ENCODE measurements around the gene POLR3B. TPM values are rescaled to one million over a fixed set of nuclear protein-coding genes. Genes with fewer than 3 reads are reported as not detected.
A peak's percentile ranks its signal among the peaks of the same experiment; 100 is the strongest.

Gene POLR3B
- total and polyA plus RNA-seq, 5 donors from 2014 or later: 3.4 to 5.7 (median 5.2) TPM

DNA sequence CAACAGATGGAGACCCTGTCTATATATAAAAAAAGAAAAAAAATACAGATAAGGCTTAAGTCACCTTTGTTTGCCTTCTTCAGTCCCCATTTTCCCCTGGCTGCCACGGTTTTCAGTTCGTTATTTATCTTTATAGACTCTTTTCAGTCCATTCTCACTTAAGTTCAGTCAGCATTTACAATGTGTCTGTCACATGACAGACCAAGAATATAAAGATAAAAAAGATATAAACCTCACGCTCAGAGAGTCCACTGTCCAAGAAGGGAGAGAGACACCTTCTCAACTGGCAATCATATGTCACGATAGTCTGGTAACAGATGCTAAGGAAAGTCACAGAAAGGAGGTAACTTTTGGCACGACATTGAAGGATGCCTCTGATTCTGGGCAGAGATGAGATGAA, 13.4 kb upstream of the POLR3B start:
- Mint-ChIP-seq H3K27me3 (no peaks in the 10 kb centered on the region), H3K4me3 (no peak overlapping the region), H3K36me3 (peaks cover 52% of the 10 kb centered on the region), H3K4me1 (peaks cover 4 to 19% (median 15%) of the 10 kb centered on the region in 4 donors), H3K27ac (peak overlapping the region in 2 of 3 donors; percentile 7), H3K9me3 (no peaks in the 10 kb centered on the region)
- no peaks in the 10 kb centered on the region for H3K27me3 ChIP-seq (ENCODE audit: control insufficient read depth, insufficient read depth, low read length)
- DNase-seq: no peak
- no peak for ATAC-seq (ENCODE audit: low read depth in 2 of 2)
- H3K27ac ChIP-seq (ENCODE audit: insufficient read depth, low read length, poor library complexity, severe bottlenecking): no peak overlapping the region
- peaks cover 70% of the 10 kb centered on the region for H3K36me3 ChIP-seq (ENCODE audit: control insufficient read depth, insufficient read depth, low read length)
- H3K4me1 ChIP-seq (ENCODE audit: control insufficient read depth, insufficient read depth, low read length, poor library complexity, severe bottlenecking): no peaks in the 10 kb centered on the region
- H3K4me3 ChIP-seq (ENCODE audit: low read depth, low read length): no peak overlapping the region
- H3K9me3 ChIP-seq (ENCODE audit: control insufficient read depth in 2 of 2, low read length in 2 of 2): no peaks in the 10 kb centered on the region

DNA sequence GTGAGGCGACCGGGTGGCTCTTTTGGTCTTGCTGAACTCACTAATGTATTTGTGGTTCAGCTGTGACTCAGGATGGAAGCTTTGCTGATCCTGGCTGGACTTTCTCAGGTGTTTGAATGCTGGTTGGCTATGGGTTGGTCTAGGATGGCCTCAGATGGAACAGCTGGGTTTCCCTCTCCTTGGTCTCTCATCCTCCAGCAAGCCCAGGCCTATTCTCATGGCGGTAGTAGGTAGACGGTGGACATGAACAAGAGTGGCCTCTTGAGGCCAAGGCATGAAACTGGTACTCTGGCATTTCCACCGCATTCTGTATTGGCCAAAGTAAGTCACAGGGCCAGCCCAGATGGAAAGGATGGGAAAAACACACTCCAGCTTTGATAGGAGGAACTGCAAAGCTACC, 11.8 kb upstream of the POLR3B start:
- no peak overlapping the region for H3K4me3 Mint-ChIP-seq
- no peak overlapping the region for H3K27ac Mint-ChIP-seq

DNA sequence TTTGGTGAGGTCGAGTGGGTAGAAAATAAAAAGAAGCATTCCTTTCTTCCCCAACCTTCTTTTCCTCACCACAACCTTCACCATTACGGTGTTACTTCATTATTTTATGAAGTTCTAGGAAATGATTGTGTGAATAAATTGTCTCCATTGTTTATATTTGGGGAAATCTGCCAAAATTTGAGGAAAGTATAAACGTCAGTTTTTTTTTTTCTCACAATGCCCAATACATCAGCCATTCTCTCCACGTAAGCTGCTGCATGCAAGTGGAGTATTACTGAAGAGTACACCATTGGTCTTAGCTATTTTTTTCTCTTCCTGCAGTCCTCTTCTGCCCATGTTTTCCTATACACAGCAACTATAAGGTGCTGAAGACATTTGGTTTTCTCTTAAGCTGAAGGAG, 9.1 kb upstream of the POLR3B start:
- Mint-ChIP-seq H3K9me3 (no peaks in the 10 kb centered on the region), H3K27ac (no peak overlapping the region), H3K27me3 (no peaks in the 10 kb centered on the region), H3K36me3 (peaks cover 24% of the 10 kb centered on the region), H3K4me3 (no peak overlapping the region), H3K4me1 (peaks cover 0 to 4% (median 1%) of the 10 kb centered on the region in 4 donors)
- DNase-seq (no peak), ATAC-seq (ENCODE audit: low read depth in 2 of 2) (no peak)
- Histone ChIP-seq H3K4me3 (ENCODE audit: low read depth, low read length) (no peak overlapping the region), H3K4me1 (ENCODE audit: control insufficient read depth, insufficient read depth, low read length, poor library complexity, severe bottlenecking) (no peaks in the 10 kb centered on the region), H3K27ac (ENCODE audit: insufficient read depth, low read length, poor library complexity, severe bottlenecking) (no peak overlapping the region), H3K36me3 (ENCODE audit: control insufficient read depth, insufficient read depth, low read length) (peaks cover 31% of the 10 kb centered on the region), H3K27me3 (ENCODE audit: control insufficient read depth, insufficient read depth, low read length) (no peaks in the 10 kb centered on the region), H3K9me3 (ENCODE audit: control insufficient read depth in 2 of 2, low read length in 2 of 2) (no peaks in the 10 kb centered on the region)

More for the DNA sequence above, 11.8 kb upstream of the POLR3B start:
- H3K36me3 Mint-ChIP-seq: peaks cover 38% of the 10 kb centered on the region
- Histone ChIP-seq H3K4me1 (ENCODE audit: control insufficient read depth, insufficient read depth, low read length, poor library complexity, severe bottlenecking) (no peaks in the 10 kb centered on the region), H3K36me3 (ENCODE audit: control insufficient read depth, insufficient read depth, low read length) (peaks cover 58% of the 10 kb centered on the region), H3K4me3 (ENCODE audit: low read depth, low read length) (no peak overlapping the region), H3K27ac (ENCODE audit: insufficient read depth, low read length, poor library complexity, severe bottlenecking) (no peak overlapping the region), H3K9me3 (ENCODE audit: control insufficient read depth in 2 of 2, low read length in 2 of 2) (no peaks in the 10 kb centered on the region), H3K27me3 (ENCODE audit: control insufficient read depth, insufficient read depth, low read length) (no peaks in the 10 kb centered on the region)
- ATAC-seq (ENCODE audit: low read depth in 2 of 2) (no peak), DNase-seq (peak in 2 of 3 donors; percentile 9 to 32)
- peaks cover 0 to 7% (median 2%) of the 10 kb centered on the region in 4 donors for H3K4me1 Mint-ChIP-seq
- H3K9me3 Mint-ChIP-seq: no peaks in the 10 kb centered on the region
- no peaks in the 10 kb centered on the region for H3K27me3 Mint-ChIP-seq

DNA sequence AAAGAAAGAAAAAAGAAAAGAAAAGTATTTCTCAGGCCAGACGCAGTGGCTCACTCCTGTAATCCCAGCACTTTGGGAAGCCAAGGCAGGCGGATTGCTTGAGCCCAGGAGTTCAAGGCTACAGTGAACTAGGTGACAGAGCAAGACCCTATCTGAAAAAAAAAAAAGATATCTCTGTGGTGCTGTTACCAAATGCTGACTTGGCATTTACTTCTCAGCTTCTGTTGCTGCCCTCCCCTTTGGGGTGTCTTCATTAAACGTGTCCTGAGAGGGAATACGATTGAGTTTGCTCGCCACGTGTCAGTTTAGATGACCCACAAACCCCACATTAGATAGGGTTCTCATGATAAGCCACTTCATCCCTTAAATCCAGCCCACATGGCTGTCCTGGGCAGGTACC, 4.4 kb upstream of the POLR3B start:
- Histone ChIP-seq H3K9me3 (ENCODE audit: control insufficient read depth in 2 of 2, low read length in 2 of 2) (no peaks in the 10 kb centered on the region), H3K4me3 (ENCODE audit: low read depth, low read length) (no peak overlapping the region), H3K36me3 (ENCODE audit: control insufficient read depth, insufficient read depth, low read length) (no peaks in the 10 kb centered on the region), H3K27ac (ENCODE audit: insufficient read depth, low read length, poor library complexity, severe bottlenecking) (no peak overlapping the region), H3K27me3 (ENCODE audit: control insufficient read depth, insufficient read depth, low read length) (no peaks in the 10 kb centered on the region), H3K4me1 (ENCODE audit: control insufficient read depth, insufficient read depth, low read length, poor library complexity, severe bottlenecking) (peaks cover 6% of the 10 kb centered on the region)
- H3K9me3 Mint-ChIP-seq: peaks cover 0 to 1% (median 0%) of the 10 kb centered on the region in 7 donors
- peaks cover 3% of the 10 kb centered on the region for H3K36me3 Mint-ChIP-seq
- H3K4me1 Mint-ChIP-seq: peaks cover 5 to 12% (median 8%) of the 10 kb centered on the region in 4 donors
- no peak overlapping the region for H3K4me3 Mint-ChIP-seq
- H3K27ac Mint-ChIP-seq: no peak overlapping the region
- ATAC-seq (ENCODE audit: low read depth in 2 of 2) (no peak), DNase-seq (no peak)
- H3K27me3 Mint-ChIP-seq: peaks cover 4% of the 10 kb centered on the region

DNA sequence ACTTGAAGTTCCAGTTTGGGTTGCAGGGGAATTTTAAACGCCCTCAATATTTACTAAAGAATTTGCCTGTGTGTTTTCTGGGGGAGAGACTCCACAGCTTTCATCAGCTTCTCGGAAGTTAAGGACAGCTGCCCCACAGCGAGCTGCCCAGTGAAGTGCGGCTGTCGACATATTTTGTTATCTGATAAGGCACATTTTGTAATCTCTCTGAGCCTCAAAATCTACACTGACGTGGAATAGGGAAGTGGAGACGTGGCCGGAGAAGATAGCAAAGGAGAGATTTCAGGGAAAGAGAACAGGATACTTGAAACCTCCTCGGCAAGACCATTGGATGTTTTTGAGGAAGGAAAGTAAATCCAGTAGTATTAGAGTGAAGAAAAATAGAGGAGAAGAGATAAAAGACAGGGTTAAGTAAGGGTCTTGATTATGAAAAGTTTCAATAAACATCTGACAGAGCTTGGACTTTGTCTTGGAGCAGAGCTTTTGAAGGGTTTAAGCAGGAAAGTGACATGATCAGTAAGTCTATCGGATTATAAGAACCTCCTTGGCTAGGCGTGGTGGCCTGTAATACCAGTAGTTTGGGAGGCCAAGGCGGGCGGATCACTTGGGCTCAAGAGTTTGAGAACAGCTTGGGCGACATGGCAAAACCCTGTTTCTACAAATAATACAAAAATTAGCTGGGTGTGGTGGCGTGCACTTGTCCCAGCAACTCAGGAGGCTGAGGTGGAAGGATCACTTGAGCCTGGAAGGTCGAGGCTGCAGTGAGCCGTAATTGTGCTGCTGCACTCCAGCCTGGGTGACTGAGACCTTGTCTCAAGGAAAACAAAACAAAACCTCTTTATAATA, 1.1 kb downstream of the POLR3B start:
- Mint-ChIP-seq H3K9me3 (peaks cover 0 to 1% (median 0%) of the 10 kb centered on the region in 7 donors), H3K4me1 (peaks cover 11 to 19% (median 15%) of the 10 kb centered on the region in 4 donors), H3K27ac (peak overlapping the region; percentile 91 to 95 (median 92)), H3K27me3 (peaks cover 4% of the 10 kb centered on the region), H3K36me3 (no peaks in the 10 kb centered on the region), H3K4me3 (peak overlapping the region; percentile 85 to 95 (median 90))
- DNase-seq: no peak
- Histone ChIP-seq H3K4me3 (ENCODE audit: low read depth, low read length) (peak overlapping the region; percentile 85), H3K9me3 (ENCODE audit: control insufficient read depth in 2 of 2, low read length in 2 of 2) (no peaks in the 10 kb centered on the region), H3K27ac (ENCODE audit: insufficient read depth, low read length, poor library complexity, severe bottlenecking) (peak overlapping the region; percentile 89), H3K36me3 (ENCODE audit: control insufficient read depth, insufficient read depth, low read length) (no peaks in the 10 kb centered on the region), H3K4me1 (ENCODE audit: control insufficient read depth, insufficient read depth, low read length, poor library complexity, severe bottlenecking) (peaks cover 14% of the 10 kb centered on the region), H3K27me3 (ENCODE audit: control insufficient read depth, insufficient read depth, low read length) (no peaks in the 10 kb centered on the region)
- ATAC-seq (ENCODE audit: low read depth in 2 of 2): no peak

DNA sequence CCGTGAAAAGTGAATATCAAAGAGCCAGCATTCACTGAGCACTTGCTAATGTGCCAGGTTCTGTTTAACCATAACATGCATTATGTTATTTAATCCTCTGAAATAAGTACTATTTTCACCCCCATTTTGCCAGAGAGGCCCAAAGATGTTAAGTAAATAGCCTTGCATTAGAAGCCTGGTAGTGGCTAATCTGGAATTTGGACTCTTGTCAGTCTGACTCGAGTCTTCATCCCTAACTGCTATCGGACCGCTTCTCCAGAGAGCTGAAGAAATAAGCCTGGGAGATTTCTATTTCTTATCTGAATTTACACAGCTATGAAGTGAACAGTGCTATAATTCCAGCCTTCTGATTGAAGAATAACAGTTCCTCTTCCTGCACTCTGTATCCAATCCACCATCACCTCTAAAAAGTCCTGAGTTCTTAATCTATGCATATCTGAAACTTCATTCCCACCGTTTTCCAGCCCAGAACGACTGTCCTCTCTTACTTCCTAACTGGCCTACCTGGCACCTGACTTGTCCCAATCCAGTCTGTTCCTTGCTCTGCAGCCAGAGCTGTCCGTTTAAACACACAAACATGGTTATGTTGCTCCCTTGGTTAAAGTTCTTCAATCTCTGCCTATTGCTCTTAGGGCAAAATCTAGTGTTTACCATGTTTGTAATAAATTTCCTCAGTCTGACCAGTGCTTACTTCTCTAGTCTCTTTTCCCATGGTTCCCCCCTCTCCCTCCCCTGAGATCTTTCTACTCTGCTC, 2.3 kb downstream of the POLR3B start:
- peaks cover 14% of the 10 kb centered on the region for H3K4me1 ChIP-seq (ENCODE audit: control insufficient read depth, insufficient read depth, low read length, poor library complexity, severe bottlenecking)
- Mint-ChIP-seq H3K27ac (no peak overlapping the region), H3K4me3 (peak overlapping the region in 2 of 4 donors; percentile 16 to 76), H3K4me1 (peaks cover 11 to 19% (median 15%) of the 10 kb centered on the region in 4 donors), H3K9me3 (no peaks in the 10 kb centered on the region), H3K27me3 (peaks cover 4% of the 10 kb centered on the region), H3K36me3 (peaks cover 3% of the 10 kb centered on the region)
- H3K36me3 ChIP-seq (ENCODE audit: control insufficient read depth, insufficient read depth, low read length): no peaks in the 10 kb centered on the region
- no peak overlapping the region for H3K27ac ChIP-seq (ENCODE audit: insufficient read depth, low read length, poor library complexity, severe bottlenecking)
- H3K9me3 ChIP-seq (ENCODE audit: control insufficient read depth in 2 of 2, low read length in 2 of 2): no peaks in the 10 kb centered on the region
- H3K27me3 ChIP-seq (ENCODE audit: control insufficient read depth, insufficient read depth, low read length): no peaks in the 10 kb centered on the region
- no peak for DNase-seq
- no peak overlapping the region for H3K4me3 ChIP-seq (ENCODE audit: low read depth, low read length)
- ATAC-seq (ENCODE audit: low read depth in 2 of 2): no peak

DNA sequence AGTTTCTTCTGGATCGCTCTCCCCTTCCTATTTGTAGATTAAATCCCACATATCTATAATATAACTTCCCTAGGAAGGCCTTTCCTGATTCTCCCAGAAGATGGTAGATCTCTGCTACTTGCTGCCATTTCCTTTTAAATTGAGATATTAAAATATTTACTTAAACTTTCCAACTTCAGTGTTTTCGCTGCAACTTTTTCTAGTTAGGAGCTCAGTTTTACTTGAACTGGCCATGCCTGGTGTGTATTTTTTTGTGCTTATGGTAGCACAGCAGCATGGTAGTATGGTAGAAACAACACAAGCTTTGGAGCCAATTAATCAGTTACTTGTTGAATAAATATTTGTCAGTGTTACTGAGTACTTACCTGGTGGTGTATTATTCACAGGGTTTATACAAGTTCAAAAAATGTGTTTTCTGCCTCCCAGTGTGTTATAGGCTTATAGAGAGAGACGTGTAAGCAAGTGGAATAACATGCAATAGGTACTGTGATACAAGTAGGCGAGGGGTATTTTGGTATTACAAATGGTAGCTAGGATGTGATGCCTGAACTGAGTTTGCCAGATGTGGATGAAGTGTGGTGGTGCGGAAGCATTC, 2.9 kb downstream of the POLR3B start:
- peaks cover 3% of the 10 kb centered on the region for H3K36me3 Mint-ChIP-seq
- DNase-seq: no peak
- no peak overlapping the region for H3K27ac Mint-ChIP-seq
- Histone ChIP-seq H3K27me3 (ENCODE audit: control insufficient read depth, insufficient read depth, low read length) (no peaks in the 10 kb centered on the region), H3K4me3 (ENCODE audit: low read depth, low read length) (no peak overlapping the region), H3K9me3 (ENCODE audit: control insufficient read depth in 2 of 2, low read length in 2 of 2) (no peaks in the 10 kb centered on the region), H3K4me1 (ENCODE audit: control insufficient read depth, insufficient read depth, low read length, poor library complexity, severe bottlenecking) (peaks cover 14% of the 10 kb centered on the region), H3K27ac (ENCODE audit: insufficient read depth, low read length, poor library complexity, severe bottlenecking) (no peak overlapping the region), H3K36me3 (ENCODE audit: control insufficient read depth, insufficient read depth, low read length) (no peaks in the 10 kb centered on the region)
- peaks cover 4% of the 10 kb centered on the region for H3K27me3 Mint-ChIP-seq
- no peak overlapping the region for H3K4me3 Mint-ChIP-seq
- ATAC-seq (ENCODE audit: low read depth in 2 of 2): no peak
- H3K9me3 Mint-ChIP-seq: no peaks in the 10 kb centered on the region
- H3K4me1 Mint-ChIP-seq: peaks cover 11 to 19% (median 15%) of the 10 kb centered on the region in 4 donors

Measured in CD4-positive, CD25-positive, alpha-beta regulatory T cell (primary cell).